NCI-H446 treated with DMSO at 0.1 percent for 48 hours (cell line): Measurements from ENCODE around the gene ATXN2.
A peak's percentile ranks its signal among the peaks of the same experiment; 100 is the strongest.
"Not testable (repeated sequence)": the region's sequence is repeated elsewhere in the genome, so short reads cannot be mapped to it uniquely, and the experiment has no call there.

Experiments used
- DNase-seq: peaks from one replicate; lab custom pipeline; 2025; lab: John Stamatoyannopoulos, UW

Gene ATXN2

DNA sequence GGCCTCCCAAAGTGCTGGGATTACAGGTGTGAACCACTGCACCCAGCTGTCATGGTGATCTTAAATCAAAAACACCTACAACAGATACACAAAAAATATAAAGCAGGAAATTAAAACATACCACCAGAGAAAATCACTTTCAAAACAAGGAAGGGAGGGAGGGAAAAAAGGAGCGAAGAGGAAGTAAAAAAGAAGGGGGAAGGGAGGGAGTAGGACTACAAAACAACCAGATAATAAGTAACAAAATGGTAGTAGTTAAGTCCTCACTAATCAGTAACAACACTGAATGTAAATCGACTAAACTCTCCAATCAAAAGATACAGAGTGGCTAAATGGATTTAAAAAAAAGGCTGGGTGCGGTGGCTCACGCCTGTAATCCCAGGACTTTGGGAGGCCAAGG lies 104.4 kb downstream of the ATXN2 start:
- no peak for DNase-seq

DNA sequence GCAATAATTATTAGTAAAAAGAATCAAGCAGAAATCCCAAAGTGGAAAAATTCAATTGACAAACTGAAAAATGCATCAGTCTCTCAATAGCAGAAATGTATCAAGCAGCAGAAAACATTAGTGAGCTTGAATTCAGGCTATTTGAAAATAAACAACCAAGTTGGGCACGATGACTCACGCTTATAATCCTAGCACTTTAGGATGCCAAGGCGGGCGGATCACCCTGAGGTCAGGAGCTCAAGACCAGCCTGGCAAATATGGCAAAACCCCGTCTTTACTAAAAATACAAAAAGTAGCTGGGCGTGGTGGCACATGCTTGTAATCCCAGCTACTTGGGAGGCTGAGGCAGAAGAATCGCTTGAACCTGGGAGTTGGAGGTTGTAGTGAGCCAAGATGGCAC lies 106.1 kb downstream of the ATXN2 start:
- DNase-seq = not testable (repeated sequence)

GRCh38 chr12:111488798-111489197 lies 110.3 kb downstream of the ATXN2 start:
- DNase-seq = no peak

GRCh38 chr12:111488271-111488670 lies 110.8 kb downstream of the ATXN2 start:
- peak; percentile 2 for DNase-seq

DNA sequence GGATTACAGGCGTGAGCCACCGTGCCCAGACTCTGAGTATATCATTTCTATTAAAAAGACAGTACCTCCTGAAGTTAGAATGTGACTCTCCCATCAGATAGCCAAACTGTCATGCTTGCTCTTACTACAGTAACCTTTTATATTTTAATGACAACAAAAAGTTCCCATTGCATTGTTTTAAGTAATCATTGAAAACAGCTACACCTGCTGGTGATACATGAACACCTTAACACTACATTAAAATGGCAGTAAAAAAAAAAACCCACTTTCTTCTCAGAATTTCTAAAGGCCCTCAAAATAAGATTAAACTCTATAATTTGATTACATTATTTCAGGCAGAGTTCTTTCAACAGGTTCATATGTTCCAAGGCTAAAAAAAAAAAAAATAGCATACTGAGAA lies 116.7 kb downstream of the ATXN2 start:
- no peak for DNase-seq

DNA sequence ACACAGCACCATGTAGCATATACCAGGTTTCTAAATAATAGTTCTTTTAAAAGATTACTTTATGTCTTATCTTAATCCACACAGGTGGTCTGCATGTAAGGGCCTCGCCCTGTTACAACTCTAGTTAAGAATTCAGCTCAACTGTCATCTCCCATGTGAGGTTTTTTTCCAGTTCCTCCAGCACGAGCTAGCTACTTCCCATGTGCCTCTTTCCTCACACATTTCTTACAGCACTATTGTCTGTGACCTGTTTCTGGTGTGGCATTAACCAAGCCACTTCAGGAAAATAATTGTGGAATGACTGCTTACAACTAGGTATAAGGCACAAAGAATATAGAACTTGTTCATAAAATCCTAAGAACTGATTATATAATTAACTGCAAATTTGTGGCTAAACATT lies 127.9 kb downstream of the ATXN2 start:
- DNase-seq = no peak

DNA sequence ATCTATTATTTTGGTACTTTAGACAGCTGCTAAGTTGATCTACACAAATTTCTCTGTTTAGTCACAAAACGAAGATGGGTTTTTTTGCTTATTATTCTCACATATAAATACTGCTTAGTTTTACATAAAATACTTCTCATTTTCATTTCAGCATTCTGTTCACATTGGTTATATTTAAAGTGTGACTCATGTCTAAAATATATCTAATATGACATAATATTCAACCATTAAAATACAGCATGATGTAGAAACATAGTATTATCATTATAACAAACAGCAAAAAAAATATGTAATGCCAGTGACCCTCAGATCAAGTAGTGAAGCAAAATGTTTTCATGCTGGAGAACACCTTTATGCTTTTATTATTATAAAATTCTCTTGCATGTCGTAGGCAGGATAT lies 129.7 kb downstream of the ATXN2 start:
- no peak for DNase-seq

- no peak for DNase-seq
Measured at GRCh38 chr12:111467857-111468241, 131.3 kb downstream of the ATXN2 start.

GRCh38 chr12:111467092-111467856 lies 131.8 kb downstream of the ATXN2 start:
- no peak for DNase-seq

GRCh38 chr12:111462210-111462769 lies 136.8 kb downstream of the ATXN2 start:
- no peak for DNase-seq

GRCh38 chr12:111460111-111460510 lies 139.0 kb downstream of the ATXN2 start:
- not testable (repeated sequence) for DNase-seq

GRCh38 chr12:111458546-111459172 lies 140.5 kb downstream of the ATXN2 start:
- DNase-seq = no peak

DNA sequence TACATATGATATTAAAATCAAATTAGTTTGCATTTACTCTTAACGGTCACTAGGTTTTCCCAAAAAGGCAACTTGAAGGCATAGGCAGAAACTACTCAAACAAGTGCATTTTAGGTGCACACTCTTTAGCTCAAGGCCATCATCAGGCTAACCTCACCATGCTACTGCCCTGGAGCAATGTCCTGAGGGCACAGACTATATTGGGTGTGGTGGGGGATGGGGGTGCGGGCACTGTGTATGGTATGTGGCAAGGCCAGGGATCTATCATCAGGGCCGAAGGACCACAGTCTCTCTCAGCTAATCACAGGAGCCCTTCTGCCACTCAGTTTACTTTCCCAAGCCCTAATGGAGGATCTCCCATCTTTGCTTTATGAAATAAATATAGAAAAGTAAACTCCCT lies 141.5 kb downstream of the ATXN2 start:
- DNase-seq = no peak

GRCh38 chr12:111457071-111457470 lies 142.0 kb downstream of the ATXN2 start:
- DNase-seq = no peak

DNA sequence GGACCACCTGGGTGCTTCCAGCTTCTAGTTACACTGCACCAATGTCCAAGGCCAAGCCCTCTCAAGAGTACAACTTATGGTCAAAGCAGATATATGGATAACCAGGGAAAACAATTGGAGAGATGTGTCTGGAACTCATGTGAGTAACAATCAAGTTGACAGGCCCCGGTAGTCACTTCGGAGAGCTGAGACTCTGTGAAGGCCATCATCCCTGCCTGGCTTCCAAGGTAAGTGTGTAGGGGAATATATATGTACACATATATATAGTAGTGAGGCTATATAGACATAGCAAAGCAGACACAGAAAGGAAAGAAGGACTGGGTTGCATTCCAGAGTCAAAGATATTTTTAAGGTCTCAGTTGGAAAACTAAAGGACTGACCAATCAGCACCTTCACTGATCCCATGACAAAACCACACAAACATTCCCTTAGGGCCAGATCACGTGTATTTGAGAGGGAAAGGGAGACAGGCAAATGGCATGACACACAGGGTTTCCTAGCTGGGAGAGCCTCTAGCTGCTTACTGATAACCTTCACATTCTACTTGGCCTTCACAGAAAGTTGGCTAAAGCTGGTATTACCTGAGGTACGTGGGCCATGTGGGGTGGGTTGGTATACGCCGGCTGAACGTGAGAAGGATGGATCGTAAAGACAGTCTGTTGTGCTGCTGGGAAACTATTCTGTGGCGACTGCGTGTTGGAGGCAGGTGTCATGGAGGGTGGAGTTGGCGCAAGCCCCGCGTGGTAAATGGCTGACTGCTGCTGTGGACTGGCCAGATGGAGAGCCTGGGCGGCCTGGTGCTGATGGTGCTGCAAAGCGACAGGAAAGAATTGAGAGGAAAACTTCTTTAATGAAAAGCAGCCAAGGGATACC lies 143.4 kb downstream of the ATXN2 start:
- no peak for DNase-seq

DNA sequence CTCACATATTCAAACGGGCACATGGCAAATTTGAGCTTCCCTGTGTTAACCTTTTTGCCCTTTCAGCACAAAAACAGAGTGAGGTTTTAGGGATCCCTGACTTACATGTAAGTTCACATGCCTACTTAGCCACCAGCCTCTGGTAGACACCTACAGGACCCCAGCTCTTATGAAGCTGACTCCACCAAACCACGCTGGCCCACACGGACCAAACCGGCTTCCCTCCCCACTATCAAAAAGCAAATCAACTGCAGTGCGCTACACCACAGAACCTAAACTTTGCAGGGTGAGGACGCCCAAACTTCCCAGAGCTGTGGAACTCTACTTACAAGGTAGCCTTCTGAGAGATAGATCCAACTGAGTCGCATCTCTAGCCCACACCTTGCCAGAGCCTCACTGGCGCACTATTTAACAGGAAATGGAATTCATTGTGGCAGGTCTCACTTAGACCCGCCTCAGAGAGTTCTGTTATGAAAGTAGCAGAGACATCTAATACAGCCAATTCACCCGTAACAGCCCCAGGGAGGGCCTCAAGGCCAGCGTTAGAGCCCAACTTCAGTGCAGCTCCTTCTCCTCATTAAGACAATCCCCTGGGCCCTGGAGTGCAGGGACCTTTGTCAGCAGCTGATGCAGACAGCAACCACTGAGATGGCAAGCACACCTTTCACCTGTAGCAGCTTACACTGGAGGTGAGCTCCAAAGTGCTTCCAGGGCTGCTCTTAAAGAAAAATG lies 144.2 kb downstream of the ATXN2 start:
- DNase-seq = no peak

DNA sequence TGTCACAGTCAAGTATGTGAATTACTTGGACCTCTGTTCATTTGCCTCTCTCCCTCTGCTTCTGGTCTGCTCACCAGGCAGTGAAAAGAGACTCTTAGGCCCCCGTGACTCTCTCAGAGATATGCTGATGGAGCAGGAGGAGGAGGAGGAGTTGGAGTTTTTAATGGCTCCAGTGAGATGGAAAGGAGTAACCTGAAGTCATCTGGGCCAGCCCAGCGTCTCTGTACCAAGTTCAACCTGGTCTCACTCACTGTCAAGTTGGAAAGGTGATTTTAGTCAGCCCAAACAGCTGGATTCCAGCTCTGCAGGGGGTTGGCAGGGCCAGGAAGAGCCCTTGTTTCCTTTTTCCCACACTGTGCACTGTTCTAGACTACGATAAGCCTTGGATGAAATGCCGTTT lies 144.8 kb downstream of the ATXN2 start:
- no peak for DNase-seq

DNA sequence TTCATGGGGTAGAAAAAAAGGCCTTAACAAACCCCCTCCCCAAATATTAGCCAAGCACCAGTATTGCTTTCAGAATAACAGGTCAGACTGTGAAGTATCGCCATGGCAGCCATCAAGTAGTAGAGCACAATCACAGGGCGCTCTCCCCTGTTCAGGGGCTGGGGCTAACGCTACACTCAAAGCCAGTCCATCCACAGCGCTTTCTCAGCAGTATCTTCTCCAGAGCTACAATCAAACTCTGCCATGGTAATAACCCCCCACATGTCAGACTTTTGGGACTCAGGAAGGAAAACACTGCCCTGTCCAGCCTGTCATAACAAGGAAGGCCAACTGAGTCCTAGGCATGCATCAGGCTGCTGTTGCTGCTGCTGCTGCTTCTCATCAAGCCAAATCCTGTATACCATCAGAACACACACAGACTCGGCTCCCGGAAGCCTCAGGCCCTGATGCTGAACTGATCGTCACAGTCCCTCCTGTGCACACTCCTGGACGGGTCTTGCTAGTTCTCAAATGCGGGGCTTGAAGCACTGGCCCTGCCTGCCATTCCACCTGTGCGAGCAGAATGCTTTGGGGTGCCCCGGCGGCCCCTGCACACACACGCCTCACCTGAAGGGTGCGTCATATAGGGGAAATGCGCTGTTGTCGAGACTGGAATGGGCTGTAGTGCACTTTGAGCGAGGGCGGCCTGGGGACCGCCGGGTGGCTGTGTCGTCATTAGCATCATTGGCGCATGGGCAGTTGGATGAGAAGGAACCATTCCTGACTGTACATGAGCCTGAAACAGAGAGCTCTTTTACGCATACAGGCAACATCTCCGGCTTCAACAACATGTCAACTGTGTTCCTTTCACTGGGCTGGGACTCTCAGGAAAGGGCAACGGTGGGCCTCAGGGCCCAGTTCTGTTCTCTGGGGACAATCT lies 145.8 kb downstream of the ATXN2 start:
- DNase-seq = no peak

GRCh38 chr12:111451649-111452129 lies 147.4 kb downstream of the ATXN2 start:
- no peak for DNase-seq

DNA sequence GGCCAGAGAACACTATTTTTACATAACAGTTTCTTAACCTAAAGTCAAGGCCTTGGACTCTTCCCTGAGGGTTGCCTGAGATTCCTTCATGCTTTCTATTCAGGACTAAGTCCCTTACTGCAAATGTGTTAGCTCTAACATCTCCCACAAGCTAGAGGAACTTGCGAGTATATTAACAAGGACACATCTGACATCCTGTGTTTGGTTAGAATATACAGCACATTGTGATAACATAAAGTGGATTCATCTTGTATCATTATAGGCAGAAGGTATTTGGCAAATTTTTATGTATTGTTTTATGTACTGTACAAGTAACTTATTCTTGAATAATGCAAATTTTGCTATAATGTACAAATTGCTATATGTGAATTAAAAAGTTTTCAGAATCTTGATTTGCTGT lies 147.9 kb downstream of the ATXN2 start:
- no peak for DNase-seq

- no peak for DNase-seq
Measured at GRCh38 chr12:111450676-111451075, 148.4 kb downstream of the ATXN2 start.
